ENCODE results near the gene PMIS2. TPM values are rescaled to one million over a fixed set of nuclear protein-coding genes. Genes with fewer than 3 reads are reported as not detected.

The PMIS2 gene
- polyA plus RNA-seq, 1 experiment = not detected

- H3K4me3 ChIP-seq (ENCODE audit: low read depth, low read length) = no peak overlapping the region
- H3K27ac ChIP-seq (ENCODE audit: low read depth, low read length) = no peak overlapping the region
- ChIA-PET POLR2A (no interaction called here), CTCF (no interaction called here)
- H3K9me3 ChIP-seq (ENCODE audit: control insufficient read depth, insufficient read depth, low read length) = peaks cover 4% of the 10 kb centered on the region; the same call in 1 of the 2 replicates
- no peak for DNase-seq (ENCODE audit: low read depth, low spot score)
- H3K27me3 ChIP-seq (ENCODE audit: control insufficient read depth, insufficient read depth, low read length) = no peaks in the 10 kb centered on the region
- TF ChIP-seq CTCF (IDR thresholded peaks at IDR 0.05; ENCODE audit: low read depth, low read length) = no peak
These were observed 47.9 kb downstream of the PMIS2 start for GRCh38 chr19:35633727-35634440.

- Histone ChIP-seq H3K4me3 (ENCODE audit: low read depth, low read length) (no peak overlapping the region), H3K27me3 (ENCODE audit: control insufficient read depth, insufficient read depth, low read length) (no peaks in the 10 kb centered on the region), H3K27ac (ENCODE audit: low read depth, low read length) (no peak overlapping the region), H3K9me3 (ENCODE audit: control insufficient read depth, insufficient read depth, low read length) (no peaks in the 10 kb centered on the region)
- no peak for DNase-seq (ENCODE audit: low read depth, low spot score)
- ChIA-PET CTCF (no interaction called here), POLR2A (no interaction called here)
- no peak for TF ChIP-seq CTCF (IDR thresholded peaks at IDR 0.05; ENCODE audit: low read depth, low read length)
These were observed 50.7 kb downstream of the PMIS2 start for GRCh38 chr19:35636651-35637050.

Other genes with a start within 250 kb of the PMIS2 start
- gene FFAR1, start 238.3 kb upstream of the PMIS2 start, polyA plus RNA-seq (2011; rRNA removed) = not detected in 2 replicates
- not detected in 2 replicates for gene FFAR3, start 227.7 kb upstream of the PMIS2 start, polyA plus RNA-seq (2011; rRNA removed)
- gene GPR42, start 215.1 kb upstream of the PMIS2 start, polyA plus RNA-seq (2011; rRNA removed) = not detected in 2 replicates
- gene FFAR2, start 137.9 kb upstream of the PMIS2 start, polyA plus RNA-seq (2011; rRNA removed) = not detected in 2 replicates
- gene KRTDAP, start 95.7 kb upstream of the PMIS2 start, polyA plus RNA-seq (2011; rRNA removed) = not detected in 2 replicates
- 1.3 and 1.6 TPM in 2 replicates for gene DMKN, start 72.5 kb upstream of the PMIS2 start, polyA plus RNA-seq (2011; rRNA removed)
- gene SBSN, start 57.9 kb upstream of the PMIS2 start, polyA plus RNA-seq (2011; rRNA removed) = 1.8 and 2.1 TPM in 2 replicates
- not detected in 2 replicates for gene GAPDHS, start 52.7 kb upstream of the PMIS2 start, polyA plus RNA-seq (2011; rRNA removed)
- 88.7 and 116 TPM in 2 replicates for gene TMEM147, start 40.5 kb upstream of the PMIS2 start, polyA plus RNA-seq (2011; rRNA removed)
- not detected in 2 replicates for gene ATP4A, start 22.5 kb upstream of the PMIS2 start, polyA plus RNA-seq (2011; rRNA removed)
- gene HAUS5, start 26.6 kb downstream of the PMIS2 start, polyA plus RNA-seq (2011; rRNA removed) = 1.9 and 2.3 TPM in 2 replicates
- 33.4 and 35.6 TPM in 2 replicates for gene RBM42, start 42.9 kb downstream of the PMIS2 start, polyA plus RNA-seq (2011; rRNA removed)
- 0.33 and 0.36 TPM in 2 replicates for gene ETV2, start 55.6 kb downstream of the PMIS2 start, polyA plus RNA-seq (2011; rRNA removed)
- 398 and 527 TPM in 2 replicates for gene COX6B1, start 62.1 kb downstream of the PMIS2 start, polyA plus RNA-seq (2011; rRNA removed)
- gene UPK1A, start 80.3 kb downstream of the PMIS2 start, polyA plus RNA-seq (2011; rRNA removed) = 0.07 TPM in 1 of 2 replicates, not detected in the other
- gene ZBTB32, start 118.4 kb downstream of the PMIS2 start, polyA plus RNA-seq (2011; rRNA removed) = not detected in 2 replicates
- 6.1 and 8.7 TPM in 2 replicates for gene KMT2B, start 131.8 kb downstream of the PMIS2 start, polyA plus RNA-seq (2011; rRNA removed)
- 1.3 and 2.0 TPM in 2 replicates for gene IGFLR1, start 156.3 kb downstream of the PMIS2 start, polyA plus RNA-seq (2011; rRNA removed)
- gene U2AF1L4, start 159.2 kb downstream of the PMIS2 start, polyA plus RNA-seq (2011; rRNA removed) = 10.2 and 11.8 TPM in 2 replicates
- gene PSENEN, start 159.5 kb downstream of the PMIS2 start, polyA plus RNA-seq (2011; rRNA removed) = 41.0 and 52.7 TPM in 2 replicates
- gene LIN37, start 162.4 kb downstream of the PMIS2 start, polyA plus RNA-seq (2011; rRNA removed) = 5.5 and 7.6 TPM in 2 replicates
- 31.7 and 46.5 TPM in 2 replicates for gene HSPB6, start 170.9 kb downstream of the PMIS2 start, polyA plus RNA-seq (2011; rRNA removed)
- gene PROSER3, start 172.0 kb downstream of the PMIS2 start, polyA plus RNA-seq (2011; rRNA removed) = 5.2 and 7.1 TPM in 2 replicates
- 0.82 and 1.2 TPM in 2 replicates for gene ARHGAP33, start 189.4 kb downstream of the PMIS2 start, polyA plus RNA-seq (2011; rRNA removed)
- not detected in 2 replicates for gene PRODH2, start 226.7 kb downstream of the PMIS2 start, polyA plus RNA-seq (2011; rRNA removed)

Measured in AG04450 (cell line).